ENCODE data around the gene ALPK1.
"Not testable (repeated sequence)": the region's sequence is repeated elsewhere in the genome, so short reads cannot be mapped to it uniquely, and the experiment has no call there.

ALPK1 gene

DNA sequence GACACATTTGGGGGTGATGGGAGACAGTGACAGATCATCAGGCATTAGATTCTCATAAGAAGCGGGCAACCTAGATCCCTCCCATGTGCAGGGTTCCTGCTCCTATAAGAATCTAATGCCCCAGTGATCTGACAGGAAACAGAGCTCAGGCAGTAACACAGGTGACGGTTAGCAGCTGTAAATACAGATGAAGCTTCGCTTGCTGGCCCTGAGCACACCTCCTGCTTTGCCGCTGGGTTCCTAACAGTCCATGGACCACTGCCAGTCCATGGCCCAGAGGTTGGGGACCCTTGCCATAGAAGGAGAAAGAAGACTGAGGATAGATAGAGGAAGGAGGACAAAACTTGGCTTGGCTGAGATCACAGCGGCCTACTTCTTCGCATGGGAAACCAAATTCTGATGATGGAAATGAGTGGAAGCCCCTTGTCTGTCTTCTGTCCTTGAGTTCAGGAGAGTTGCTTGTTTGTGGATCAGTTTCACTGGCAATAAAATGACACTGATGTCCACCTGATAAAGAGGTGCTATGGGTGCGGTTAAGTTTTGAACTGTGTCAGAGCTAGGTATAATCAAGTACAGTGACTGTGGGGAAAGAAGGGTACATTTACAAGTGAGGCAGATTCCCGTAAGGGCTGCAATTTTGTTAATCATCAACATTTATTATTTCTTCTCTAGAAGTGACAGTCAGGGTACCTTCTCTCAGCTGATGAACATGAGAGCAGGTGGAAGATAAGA lies 9.7 kb upstream of the ALPK1 start:
- no peak overlapping the region for H3K27ac ChIP-seq
- TF ChIP-seq, protein P1, sequence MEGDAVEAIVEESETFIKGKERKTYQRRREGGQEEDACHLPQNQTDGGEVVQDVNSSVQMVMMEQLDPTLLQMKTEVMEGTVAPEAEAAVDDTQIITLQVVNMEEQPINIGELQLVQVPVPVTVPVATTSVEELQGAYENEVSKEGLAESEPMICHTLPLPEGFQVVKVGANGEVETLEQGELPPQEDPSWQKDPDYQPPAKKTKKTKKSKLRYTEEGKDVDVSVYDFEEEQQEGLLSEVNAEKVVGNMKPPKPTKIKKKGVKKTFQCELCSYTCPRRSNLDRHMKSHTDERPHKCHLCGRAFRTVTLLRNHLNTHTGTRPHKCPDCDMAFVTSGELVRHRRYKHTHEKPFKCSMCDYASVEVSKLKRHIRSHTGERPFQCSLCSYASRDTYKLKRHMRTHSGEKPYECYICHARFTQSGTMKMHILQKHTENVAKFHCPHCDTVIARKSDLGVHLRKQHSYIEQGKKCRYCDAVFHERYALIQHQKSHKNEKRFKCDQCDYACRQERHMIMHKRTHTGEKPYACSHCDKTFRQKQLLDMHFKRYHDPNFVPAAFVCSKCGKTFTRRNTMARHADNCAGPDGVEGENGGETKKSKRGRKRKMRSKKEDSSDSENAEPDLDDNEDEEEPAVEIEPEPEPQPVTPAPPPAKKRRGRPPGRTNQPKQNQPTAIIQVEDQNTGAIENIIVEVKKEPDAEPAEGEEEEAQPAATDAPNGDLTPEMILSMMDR (conservative IDR thresholded peaks at IDR 0.05), result no peak
- no peak for TF ChIP-seq ZFX (IDR thresholded peaks at IDR 0.05)

- TF ChIP-seq, protein P1 (conservative IDR thresholded peaks at IDR 0.05), result no peak
- no peak for TF ChIP-seq ZFX (IDR thresholded peaks at IDR 0.05)
- no peak overlapping the region for H3K27ac ChIP-seq
Observed at GRCh38 chr4:112288455-112288854, 8.7 kb upstream of the ALPK1 start.

DNA sequence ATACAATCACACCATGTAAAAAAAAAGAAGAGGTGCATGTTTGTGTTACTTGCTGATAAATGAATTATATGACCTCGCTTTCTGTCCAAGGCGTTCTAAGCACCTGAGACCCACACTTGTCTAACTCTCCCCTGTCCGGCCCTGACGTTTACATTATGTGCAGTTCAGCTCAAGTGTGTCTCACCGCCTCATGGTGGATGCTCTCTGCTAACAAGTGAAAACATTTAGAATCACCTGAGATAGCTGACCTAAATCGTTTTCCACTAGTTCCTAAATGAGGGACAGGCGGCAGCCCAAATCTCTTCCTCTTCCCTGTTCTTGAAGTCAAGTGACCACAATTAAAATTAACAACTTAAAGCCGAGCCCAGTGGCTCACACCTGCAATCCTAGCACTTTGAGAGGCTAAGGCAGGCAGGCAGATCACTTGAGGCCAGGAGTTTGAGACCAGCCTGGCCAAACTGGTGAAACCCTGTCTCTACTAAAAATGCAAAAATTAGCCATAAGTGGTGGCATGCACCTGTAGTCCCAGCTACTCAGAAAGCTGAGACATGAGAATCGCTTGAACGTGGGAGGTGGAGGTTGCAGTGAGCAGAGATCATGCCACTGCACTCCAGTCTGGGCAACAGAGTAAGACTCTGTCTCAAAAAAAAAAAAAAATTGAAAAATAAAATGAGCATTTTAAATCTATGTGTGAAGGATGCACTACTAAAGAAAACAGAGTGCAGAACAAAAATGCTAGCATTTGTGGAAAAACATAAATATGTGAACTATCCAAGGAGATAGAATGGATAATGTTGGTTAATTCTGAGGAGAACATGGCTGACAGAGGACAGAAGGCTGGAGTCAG lies 7.5 kb upstream of the ALPK1 start:
- TF ChIP-seq, protein P1 (conservative IDR thresholded peaks at IDR 0.05), result no peak
- no peak for TF ChIP-seq ZFX (IDR thresholded peaks at IDR 0.05)
- no peak overlapping the region for H3K27ac ChIP-seq

- H3K27ac ChIP-seq, result no peak overlapping the region
- TF ChIP-seq ZFX (IDR thresholded peaks at IDR 0.05), result no peak
- TF ChIP-seq, protein P1 (conservative IDR thresholded peaks at IDR 0.05), result no peak
Observed at GRCh38 chr4:112290341-112290740, 6.8 kb upstream of the ALPK1 start.

DNA sequence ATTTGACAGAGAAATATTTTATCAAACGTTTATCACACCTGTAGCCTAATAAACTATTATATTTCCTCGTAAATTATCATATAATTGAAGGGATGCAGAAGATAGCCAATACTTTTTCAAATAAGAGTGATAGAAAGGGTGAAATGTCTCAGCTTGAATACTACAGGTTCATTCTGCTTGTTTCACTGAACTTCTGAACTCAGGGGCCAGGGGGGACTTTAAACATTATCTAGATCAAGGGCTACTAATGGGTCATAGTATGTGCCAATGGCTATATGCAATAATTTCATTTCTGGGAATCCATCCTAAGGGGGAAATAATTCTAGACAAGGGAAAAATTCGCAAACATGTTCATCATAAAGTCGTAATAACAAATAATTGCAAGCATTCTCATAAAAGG lies 2.6 kb downstream of the ALPK1 start:
- TF ChIP-seq, protein P1 (conservative IDR thresholded peaks at IDR 0.05), result no peak
- TF ChIP-seq ZFX (IDR thresholded peaks at IDR 0.05), result no peak
- no peak overlapping the region for H3K27ac ChIP-seq

DNA sequence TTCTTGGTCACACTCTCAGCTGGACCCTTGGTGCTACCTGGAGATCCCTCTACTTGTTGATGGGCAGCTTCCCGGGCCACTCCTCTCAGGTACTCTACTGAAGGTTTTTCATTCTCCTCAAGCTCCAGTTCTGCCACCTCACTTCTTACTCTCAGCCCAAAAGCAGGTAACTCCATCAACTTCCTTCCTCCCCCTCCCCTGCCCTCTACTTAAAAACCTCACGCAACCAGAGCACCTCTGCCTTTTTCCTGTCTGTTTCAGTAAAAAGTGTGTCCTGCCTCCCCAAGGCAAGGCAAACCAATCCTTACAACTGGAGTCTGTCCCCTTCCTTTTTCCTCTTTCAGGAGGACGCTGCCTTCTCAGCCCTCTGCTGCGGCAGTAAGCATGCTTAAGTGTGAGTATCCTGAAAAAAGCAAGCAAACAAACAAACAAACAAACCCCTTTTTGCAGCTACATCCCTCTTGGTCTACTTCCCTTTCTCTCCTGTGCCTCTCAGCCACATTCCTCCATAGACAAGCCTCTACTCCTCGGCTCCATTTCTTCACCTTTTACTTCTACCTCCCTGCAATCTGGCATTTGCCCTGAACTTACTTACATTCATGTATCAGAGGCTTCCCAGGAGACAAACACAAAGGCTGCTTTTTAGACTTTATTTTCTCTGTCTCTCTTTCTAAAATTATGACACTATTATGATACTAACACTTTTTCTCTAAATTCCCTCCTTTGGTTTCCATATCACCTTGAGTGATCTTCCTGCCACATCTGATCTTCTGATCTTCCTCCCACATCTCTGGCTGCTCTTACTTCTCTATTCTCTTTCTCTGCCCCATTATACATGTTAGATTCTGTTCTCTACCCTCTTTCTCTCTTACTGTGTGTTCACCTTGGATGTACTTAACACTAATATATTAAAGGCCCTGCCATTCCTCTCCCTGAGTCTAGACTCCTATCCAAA lies 5.4 kb downstream of the ALPK1 start:
- H3K27ac ChIP-seq, result no peak overlapping the region
- TF ChIP-seq ZFX (IDR thresholded peaks at IDR 0.05), result no peak
- TF ChIP-seq, protein P1 (conservative IDR thresholded peaks at IDR 0.05), result no peak

DNA sequence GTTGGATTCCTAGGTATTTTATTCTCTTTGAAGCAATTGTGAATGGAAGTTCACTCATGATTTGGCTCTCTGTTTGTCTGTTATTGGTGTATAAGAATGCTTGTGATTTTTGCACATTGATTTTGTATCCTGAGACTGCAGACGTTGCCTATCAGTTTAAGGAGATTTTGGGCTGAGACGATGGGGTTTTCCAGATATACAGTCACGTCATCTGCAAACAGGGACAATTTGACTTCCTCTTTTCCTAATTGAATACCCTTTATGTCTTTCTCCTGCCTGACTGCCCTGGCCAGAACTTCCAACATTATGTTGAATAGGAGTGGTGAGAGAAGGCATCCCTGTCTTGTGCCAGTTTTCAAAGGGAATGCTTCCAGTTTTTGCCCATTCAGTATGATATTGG lies 8.3 kb downstream of the ALPK1 start:
- H3K27ac ChIP-seq, result not testable (repeated sequence)

DNA sequence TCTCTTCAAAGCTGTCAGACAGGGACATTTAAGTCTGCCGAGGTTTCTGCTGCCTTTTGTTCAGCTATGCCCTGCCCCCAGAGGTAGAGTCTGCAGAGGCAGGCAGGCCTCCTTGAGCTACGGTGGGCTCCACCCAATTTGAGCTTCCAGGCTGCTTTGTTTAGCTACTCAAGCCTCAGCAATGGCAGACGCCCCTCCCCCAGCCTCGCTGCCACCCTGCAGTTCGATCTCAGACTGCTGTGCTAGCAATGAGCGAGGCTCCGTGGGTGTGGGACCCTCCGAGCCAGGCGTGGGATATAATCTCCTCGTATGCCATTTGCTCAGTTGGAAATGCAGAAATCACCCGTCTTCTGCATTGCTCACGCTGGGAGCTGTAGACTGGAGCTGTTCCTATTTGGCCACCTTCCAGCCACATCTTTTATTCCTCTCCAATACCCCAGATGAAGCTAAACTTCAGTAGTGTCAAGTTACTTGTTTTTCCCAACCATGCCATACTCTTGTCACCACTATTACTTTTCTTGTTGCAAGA lies 12.2 kb downstream of the ALPK1 start:
- not testable (repeated sequence) for H3K27ac ChIP-seq

Measured in C4-2B (cell line).